DND-41 (cell line): ENCODE measurements around the gene TSC2.

Source experiments
- CTCF ChIP-seq: IDR thresholded peaks from 2 replicates; pipeline ENCODE4 v1.5.1; 2012; ENCODE audit warnings: borderline replicate concordance, low read length, moderate library complexity, mild to moderate bottlenecking; ENCODE audit not compliant: poor library complexity, severe bottlenecking; ENCODE audit errors: extremely low read depth
- EZH2 ChIP-seq: IDR thresholded peaks from 3 replicates; pipeline ENCODE4 v1.6.1; 2012; ENCODE audit warnings: borderline replicate concordance, low read depth, mild to moderate bottlenecking, moderate library complexity, low read length, inconsistent platforms; ENCODE audit not compliant: severe bottlenecking

- no peak for TF ChIP-seq CTCF
- TF ChIP-seq EZH2 = no peak
Measured at GRCh38 chr16:2003231-2003826, 44.5 kb upstream of the TSC2 start.
